ENCODE measurements around the gene INHBA.

GRCh38 chr7:41710838-41711237, 7.9 kb upstream of the INHBA start:
- no peak for TF ChIP-seq EZH2 (IDR thresholded peaks at IDR 0.05; ENCODE audit: low read length, unreplicated experiment)
- no peak for TF ChIP-seq CTCF (conservative IDR thresholded peaks at IDR 0.05; ENCODE audit: low read depth, low read length)
- no peak for TF ChIP-seq EZH2phosphoT487 (IDR thresholded peaks at IDR 0.05; ENCODE audit: borderline replicate concordance, low read length)
